ENCODE measurements around the gene TPRN.
A peak's percentile ranks its signal among the peaks of the same experiment; 100 is the strongest.

The TPRN gene

GRCh38 chr9:137214620-137215019, 14.1 kb upstream of the TPRN start:
- H3K4me3 ChIP-seq (ENCODE audit: low read length in 2 of 2), result no peak overlapping the region
- H3K36me3 ChIP-seq (ENCODE audit: control insufficient read depth in 2 of 2, insufficient read depth in 2 of 2, low read length in 2 of 2), result no peaks in the 10 kb centered on the region
- H3K9ac ChIP-seq (ENCODE audit: low read length in 2 of 2), result no peak overlapping the region

GRCh38 chr9:137213160-137214060, 12.9 kb upstream of the TPRN start:
- Histone ChIP-seq H3K36me3 (ENCODE audit: control insufficient read depth in 2 of 2, insufficient read depth in 2 of 2, low read length in 2 of 2) (no peaks in the 10 kb centered on the region), H3K9me3 (ENCODE audit: control insufficient read depth in 2 of 2, low read length in 2 of 2) (no peaks in the 10 kb centered on the region), H3K27ac (ENCODE audit: low read length) (no peak overlapping the region), H3K27me3 (ENCODE audit: control insufficient read depth in 1 of 2, insufficient read depth in 2 of 2, low read length in 2 of 2) (no peaks in the 10 kb centered on the region), H3K4me1 (ENCODE audit: control insufficient read depth, insufficient read depth, low read length) (no peaks in the 10 kb centered on the region), H3K9ac (ENCODE audit: low read length in 2 of 2) (no peak overlapping the region), H3K4me3 (ENCODE audit: low read length in 2 of 2) (no peak overlapping the region)

More at GRCh38 chr9:137214620-137215019, 14.1 kb upstream of the TPRN start:
- no peaks in the 10 kb centered on the region for H3K27me3 ChIP-seq (ENCODE audit: control insufficient read depth in 1 of 2, insufficient read depth in 2 of 2, low read length in 2 of 2)
- no peak overlapping the region for H3K27ac ChIP-seq (ENCODE audit: low read length)
- no peaks in the 10 kb centered on the region for H3K4me1 ChIP-seq (ENCODE audit: control insufficient read depth, insufficient read depth, low read length)
- H3K9me3 ChIP-seq (ENCODE audit: control insufficient read depth in 2 of 2, low read length in 2 of 2), result no peaks in the 10 kb centered on the region

- no peak overlapping the region for H3K4me3 ChIP-seq (ENCODE audit: low read length in 2 of 2)
- H3K9ac ChIP-seq (ENCODE audit: low read length in 2 of 2), result no peak overlapping the region
- no peaks in the 10 kb centered on the region for H3K27me3 ChIP-seq (ENCODE audit: control insufficient read depth in 1 of 2, insufficient read depth in 2 of 2, low read length in 2 of 2)
- no peaks in the 10 kb centered on the region for H3K9me3 ChIP-seq (ENCODE audit: control insufficient read depth in 2 of 2, low read length in 2 of 2)
- no peaks in the 10 kb centered on the region for H3K4me1 ChIP-seq (ENCODE audit: control insufficient read depth, insufficient read depth, low read length)
- H3K36me3 ChIP-seq (ENCODE audit: control insufficient read depth in 2 of 2, insufficient read depth in 2 of 2, low read length in 2 of 2), result no peaks in the 10 kb centered on the region
- H3K27ac ChIP-seq (ENCODE audit: low read length), result no peak overlapping the region
These were observed 12.0 kb upstream of the TPRN start for GRCh38 chr9:137212520-137212919.

GRCh38 chr9:137211532-137211931, 11.0 kb upstream of the TPRN start:
- H3K4me1 ChIP-seq (ENCODE audit: control insufficient read depth, insufficient read depth, low read length), result peaks cover 3% of the 10 kb centered on the region
- no peaks in the 10 kb centered on the region for H3K36me3 ChIP-seq (ENCODE audit: control insufficient read depth in 2 of 2, insufficient read depth in 2 of 2, low read length in 2 of 2)
- H3K4me3 ChIP-seq (ENCODE audit: low read length in 2 of 2), result no peak overlapping the region
- H3K27ac ChIP-seq (ENCODE audit: low read length), result no peak overlapping the region
- H3K9me3 ChIP-seq (ENCODE audit: control insufficient read depth in 2 of 2, low read length in 2 of 2), result no peaks in the 10 kb centered on the region
- no peaks in the 10 kb centered on the region for H3K27me3 ChIP-seq (ENCODE audit: control insufficient read depth in 1 of 2, insufficient read depth in 2 of 2, low read length in 2 of 2)
- H3K9ac ChIP-seq (ENCODE audit: low read length in 2 of 2), result no peak overlapping the region

GRCh38 chr9:137206602-137207001, 6.1 kb upstream of the TPRN start:
- Histone ChIP-seq H3K27ac (ENCODE audit: low read length) (no peak overlapping the region), H3K9me3 (ENCODE audit: control insufficient read depth in 2 of 2, low read length in 2 of 2) (no peaks in the 10 kb centered on the region), H3K4me1 (ENCODE audit: control insufficient read depth, insufficient read depth, low read length) (peaks cover 33% of the 10 kb centered on the region), H3K36me3 (ENCODE audit: control insufficient read depth in 2 of 2, insufficient read depth in 2 of 2, low read length in 2 of 2) (no peaks in the 10 kb centered on the region), H3K4me3 (ENCODE audit: low read length in 2 of 2) (peak overlapping the region in 1 of 2 donors; percentile 99), H3K9ac (ENCODE audit: low read length in 2 of 2) (peak overlapping the region in 1 of 2 donors; percentile 2), H3K27me3 (ENCODE audit: control insufficient read depth in 1 of 2, insufficient read depth in 2 of 2, low read length in 2 of 2) (no peaks in the 10 kb centered on the region)

- Histone ChIP-seq H3K4me3 (ENCODE audit: low read length in 2 of 2) (peak within 1 kb of the TSS; percentile 95 to 99), H3K36me3 (ENCODE audit: control insufficient read depth in 2 of 2, insufficient read depth in 2 of 2, low read length in 2 of 2) (no peaks in the 10 kb centered on the region), H3K4me1 (ENCODE audit: control insufficient read depth, insufficient read depth, low read length) (peaks cover 41% of the 10 kb centered on the region), H3K27me3 (ENCODE audit: control insufficient read depth in 1 of 2, insufficient read depth in 2 of 2, low read length in 2 of 2) (no peaks in the 10 kb centered on the region), H3K27ac (ENCODE audit: low read length) (peak within 1 kb of the TSS; percentile 70), H3K9ac (ENCODE audit: low read length in 2 of 2) (peak within 1 kb of the TSS; percentile 80 to 94), H3K9me3 (ENCODE audit: control insufficient read depth in 2 of 2, low read length in 2 of 2) (no peaks in the 10 kb centered on the region)
These were observed 4.9 kb upstream of the TPRN start, which contains the start of the genes NDOR1 and TMEM203 for GRCh38 chr9:137205126-137206069. Gene NDOR1, plus strand, starts transcription at chr9:137205700. Its CDS starts 78 bp downstream, at chr9:137205778. Gene TMEM203, minus strand, starts transcription at chr9:137205648. Its CDS starts 234 bp downstream, at chr9:137205414.

GRCh38 chr9:137204731-137205125, 4.2 kb upstream of the TPRN start:
- peak overlapping the region; percentile 95 to 99 for H3K4me3 ChIP-seq (ENCODE audit: low read length in 2 of 2)
- peak overlapping the region; percentile 80 to 94 for H3K9ac ChIP-seq (ENCODE audit: low read length in 2 of 2)
- no peaks in the 10 kb centered on the region for H3K36me3 ChIP-seq (ENCODE audit: control insufficient read depth in 2 of 2, insufficient read depth in 2 of 2, low read length in 2 of 2)
- no peaks in the 10 kb centered on the region for H3K27me3 ChIP-seq (ENCODE audit: control insufficient read depth in 1 of 2, insufficient read depth in 2 of 2, low read length in 2 of 2)
- peaks cover 42% of the 10 kb centered on the region for H3K4me1 ChIP-seq (ENCODE audit: control insufficient read depth, insufficient read depth, low read length)
- H3K27ac ChIP-seq (ENCODE audit: low read length), result peak overlapping the region; percentile 70
- no peaks in the 10 kb centered on the region for H3K9me3 ChIP-seq (ENCODE audit: control insufficient read depth in 2 of 2, low read length in 2 of 2)

GRCh38 chr9:137202966-137203365, 2.4 kb upstream of the TPRN start:
- no peaks in the 10 kb centered on the region for H3K27me3 ChIP-seq (ENCODE audit: control insufficient read depth in 1 of 2, insufficient read depth in 2 of 2, low read length in 2 of 2)
- H3K9ac ChIP-seq (ENCODE audit: low read length in 2 of 2), result no peak overlapping the region
- H3K27ac ChIP-seq (ENCODE audit: low read length), result no peak overlapping the region
- H3K4me1 ChIP-seq (ENCODE audit: control insufficient read depth, insufficient read depth, low read length), result peaks cover 58% of the 10 kb centered on the region
- H3K36me3 ChIP-seq (ENCODE audit: control insufficient read depth in 2 of 2, insufficient read depth in 2 of 2, low read length in 2 of 2), result no peaks in the 10 kb centered on the region
- no peak overlapping the region for H3K4me3 ChIP-seq (ENCODE audit: low read length in 2 of 2)
- no peaks in the 10 kb centered on the region for H3K9me3 ChIP-seq (ENCODE audit: control insufficient read depth in 2 of 2, low read length in 2 of 2)

- H3K4me1 ChIP-seq (ENCODE audit: control insufficient read depth, insufficient read depth, low read length), result peaks cover 60% of the 10 kb centered on the region
These were observed 796 bp upstream of the TPRN start for GRCh38 chr9:137201205-137201868.

More at GRCh38 chr9:137201205-137201868, 796 bp upstream of the TPRN start:
- H3K27ac ChIP-seq (ENCODE audit: low read length), result peak overlapping the region; percentile 53
- no peaks in the 10 kb centered on the region for H3K36me3 ChIP-seq (ENCODE audit: control insufficient read depth in 2 of 2, insufficient read depth in 2 of 2, low read length in 2 of 2)
- peak overlapping the region; percentile 50 to 62 for H3K9ac ChIP-seq (ENCODE audit: low read length in 2 of 2)
- no peaks in the 10 kb centered on the region for H3K9me3 ChIP-seq (ENCODE audit: control insufficient read depth in 2 of 2, low read length in 2 of 2)
- no peaks in the 10 kb centered on the region for H3K27me3 ChIP-seq (ENCODE audit: control insufficient read depth in 1 of 2, insufficient read depth in 2 of 2, low read length in 2 of 2)
- H3K4me3 ChIP-seq (ENCODE audit: low read length in 2 of 2), result peak overlapping the region; percentile 59 to 80

Data from stomach smooth muscle (tissue), 2 donors.